Measurements from ENCODE around the gene GRIA1. TPM values are rescaled to one million over a fixed set of nuclear protein-coding genes. Genes with fewer than 3 reads are reported as not detected.

GRIA1 gene
- total RNA-seq, 2 donors from 2014 or later = 1.2 TPM; not detected in 1

DNA sequence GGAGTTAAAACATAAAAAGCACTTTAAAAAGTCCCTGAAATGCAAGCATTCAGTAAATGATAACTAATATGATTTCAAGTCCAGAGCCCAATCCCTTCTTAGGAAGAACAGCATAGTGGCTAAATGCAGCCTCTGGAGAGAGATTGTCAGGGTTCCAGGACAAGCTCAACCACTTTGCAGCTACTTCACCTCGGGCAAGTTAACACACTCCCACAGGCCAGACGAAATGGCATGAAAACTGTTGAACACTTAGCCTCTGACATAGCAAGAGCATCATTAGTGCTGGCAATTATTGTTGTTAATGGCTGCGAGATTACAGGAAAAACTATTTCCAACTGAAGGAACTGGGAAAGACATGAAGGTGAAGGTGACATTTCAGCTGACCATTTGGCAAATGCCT lies 205.8 kb downstream of the GRIA1 start:
- no peak overlapping the region for H3K4me3 ChIP-seq (ENCODE audit: low read length)
- H3K27me3 ChIP-seq (ENCODE audit: control insufficient read depth, insufficient read depth, low read length, poor library complexity, severe bottlenecking) = peaks cover 12% of the 10 kb centered on the region
- no peaks in the 10 kb centered on the region for H3K9me3 ChIP-seq (ENCODE audit: control insufficient read depth, low read length)
- 92 to 95% methylated on average over 3 of the region's 3 CpGs for WGBS, 2 experiments (ENCODE audit: insufficient coverage in 1 of 2, insufficient read length in 1 of 2)
- TF ChIP-seq, protein P1, sequence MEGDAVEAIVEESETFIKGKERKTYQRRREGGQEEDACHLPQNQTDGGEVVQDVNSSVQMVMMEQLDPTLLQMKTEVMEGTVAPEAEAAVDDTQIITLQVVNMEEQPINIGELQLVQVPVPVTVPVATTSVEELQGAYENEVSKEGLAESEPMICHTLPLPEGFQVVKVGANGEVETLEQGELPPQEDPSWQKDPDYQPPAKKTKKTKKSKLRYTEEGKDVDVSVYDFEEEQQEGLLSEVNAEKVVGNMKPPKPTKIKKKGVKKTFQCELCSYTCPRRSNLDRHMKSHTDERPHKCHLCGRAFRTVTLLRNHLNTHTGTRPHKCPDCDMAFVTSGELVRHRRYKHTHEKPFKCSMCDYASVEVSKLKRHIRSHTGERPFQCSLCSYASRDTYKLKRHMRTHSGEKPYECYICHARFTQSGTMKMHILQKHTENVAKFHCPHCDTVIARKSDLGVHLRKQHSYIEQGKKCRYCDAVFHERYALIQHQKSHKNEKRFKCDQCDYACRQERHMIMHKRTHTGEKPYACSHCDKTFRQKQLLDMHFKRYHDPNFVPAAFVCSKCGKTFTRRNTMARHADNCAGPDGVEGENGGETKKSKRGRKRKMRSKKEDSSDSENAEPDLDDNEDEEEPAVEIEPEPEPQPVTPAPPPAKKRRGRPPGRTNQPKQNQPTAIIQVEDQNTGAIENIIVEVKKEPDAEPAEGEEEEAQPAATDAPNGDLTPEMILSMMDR (conservative IDR thresholded peaks at IDR 0.05) = no peak
- Mint-ChIP-seq H3K4me3 (no peak overlapping the region), H3K4me1 (peaks cover 24% of the 10 kb centered on the region), H3K36me3 (ENCODE audit: low read depth) (no peaks in the 10 kb centered on the region), H3K27ac (no peak overlapping the region), H3K9me3 (no peaks in the 10 kb centered on the region), H3K27me3 (ENCODE audit: insufficient read depth) (peaks cover 7% of the 10 kb centered on the region)
- no peak overlapping the region for H3K27ac ChIP-seq (ENCODE audit: low read depth, low read length)
- H3K4me1 ChIP-seq (ENCODE audit: control insufficient read depth, insufficient read depth, low read length) = peaks cover 15% of the 10 kb centered on the region
- no peaks in the 10 kb centered on the region for H3K36me3 ChIP-seq (ENCODE audit: control insufficient read depth, insufficient read depth, low read length)
- DNase-seq = no peak
- no peak overlapping the region for H3K9ac ChIP-seq (ENCODE audit: extremely low read depth, low read length, poor library complexity, severe bottlenecking)

DNA sequence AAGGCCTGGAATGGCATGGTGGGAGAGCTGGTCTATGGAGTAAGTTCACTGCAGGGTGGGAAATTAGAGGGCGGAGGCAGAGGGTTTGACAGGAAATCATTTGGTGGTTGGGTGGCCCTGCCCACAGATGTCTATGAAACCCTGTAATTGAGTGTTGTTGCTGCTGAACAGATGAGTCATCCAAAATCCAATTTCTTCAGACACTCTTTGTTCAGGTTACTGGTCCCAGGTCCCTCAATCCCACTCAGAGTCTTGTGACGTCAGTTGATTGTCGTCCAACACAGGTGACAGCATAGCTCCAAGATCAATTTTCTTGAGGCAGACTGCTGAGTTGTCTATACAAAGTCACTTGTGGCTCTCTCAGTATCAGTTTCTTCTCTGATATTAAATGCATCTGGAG lies 208.6 kb downstream of the GRIA1 start:
- Histone ChIP-seq H3K4me1 (ENCODE audit: control insufficient read depth, insufficient read depth, low read length) (peaks cover 10% of the 10 kb centered on the region), H3K36me3 (ENCODE audit: control insufficient read depth, insufficient read depth, low read length) (no peaks in the 10 kb centered on the region), H3K9me3 (ENCODE audit: control insufficient read depth, low read length) (no peaks in the 10 kb centered on the region), H3K4me3 (ENCODE audit: low read length) (no peak overlapping the region), H3K27ac (ENCODE audit: low read depth, low read length) (no peak overlapping the region), H3K27me3 (ENCODE audit: control insufficient read depth, insufficient read depth, low read length, poor library complexity, severe bottlenecking) (peaks cover 12% of the 10 kb centered on the region), H3K9ac (ENCODE audit: extremely low read depth, low read length, poor library complexity, severe bottlenecking) (no peak overlapping the region)
- Mint-ChIP-seq H3K4me1 (peaks cover 12% of the 10 kb centered on the region), H3K27ac (no peak overlapping the region), H3K4me3 (no peak overlapping the region), H3K9me3 (no peaks in the 10 kb centered on the region), H3K36me3 (ENCODE audit: low read depth) (no peaks in the 10 kb centered on the region), H3K27me3 (ENCODE audit: insufficient read depth) (peaks cover 7% of the 10 kb centered on the region)
- TF ChIP-seq, protein P1 (conservative IDR thresholded peaks at IDR 0.05) = no peak
- DNase-seq = no peak
- WGBS, 2 experiments (ENCODE audit: insufficient coverage in 1 of 2, insufficient read length in 1 of 2) = 90 to 92% methylated on average over 3 of the region's 3 CpGs

DNA sequence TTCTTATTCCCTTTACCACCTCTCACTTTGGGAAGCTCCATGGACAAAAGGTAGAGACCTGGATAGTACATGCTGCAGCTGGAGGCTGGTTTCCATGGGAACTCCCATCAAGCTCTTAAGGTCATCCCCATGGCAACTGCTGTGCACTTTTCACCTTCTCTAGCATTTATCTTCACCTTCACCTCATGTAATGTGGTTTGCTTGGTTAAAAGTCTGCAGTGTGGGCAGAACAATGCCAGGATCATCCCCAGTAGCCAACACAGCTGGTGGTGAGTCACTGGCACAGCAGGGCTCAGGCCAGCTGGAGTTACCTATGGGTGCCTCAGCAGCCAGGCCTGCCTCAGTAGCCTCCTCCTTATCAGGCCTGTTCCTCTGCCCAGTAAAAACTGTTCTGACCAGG lies 210.5 kb downstream of the GRIA1 start:
- Mint-ChIP-seq H3K27me3 (ENCODE audit: insufficient read depth) (peaks cover 5% of the 10 kb centered on the region), H3K4me3 (no peak overlapping the region), H3K27ac (no peak overlapping the region), H3K9me3 (no peaks in the 10 kb centered on the region), H3K36me3 (ENCODE audit: low read depth) (no peaks in the 10 kb centered on the region), H3K4me1 (peaks cover 12% of the 10 kb centered on the region)
- TF ChIP-seq, protein P1 (conservative IDR thresholded peaks at IDR 0.05) = no peak
- Histone ChIP-seq H3K9ac (ENCODE audit: extremely low read depth, low read length, poor library complexity, severe bottlenecking) (no peak overlapping the region), H3K4me3 (ENCODE audit: low read length) (no peak overlapping the region), H3K27me3 (ENCODE audit: control insufficient read depth, insufficient read depth, low read length, poor library complexity, severe bottlenecking) (peaks cover 9% of the 10 kb centered on the region), H3K36me3 (ENCODE audit: control insufficient read depth, insufficient read depth, low read length) (no peaks in the 10 kb centered on the region), H3K4me1 (ENCODE audit: control insufficient read depth, insufficient read depth, low read length) (peaks cover 6% of the 10 kb centered on the region), H3K27ac (ENCODE audit: low read depth, low read length) (no peak overlapping the region), H3K9me3 (ENCODE audit: control insufficient read depth, low read length) (no peaks in the 10 kb centered on the region)
- no peak for DNase-seq

Measured in endodermal cell (in vitro differentiated cells).